Subcutaneous adipose tissue (tissue), 4 donors: ENCODE measurements around the gene CORO2B. TPM values are rescaled to one million over a fixed set of nuclear protein-coding genes. Genes with fewer than 3 reads are reported as not detected.

Experiments used
- total RNA-seq, 4 donors: library from RNA; depleted of rRNA; stranded (reverse); fragments of >200 nt; gene quantifications; one replicate each; pipeline ENCODE4 v1.1.0, GENCODE V29; 2016
- TF ChIP-seq, protein P1 (sequence below): fragments of 450-650 bp; IDR thresholded peaks from one replicate; pipeline ENCODE4 v1.5.1; 2016; ENCODE audit warnings: low read depth, mild to moderate bottlenecking, control low read depth, antibody characterized with exemption, moderate library complexity

Gene CORO2B
- total RNA-seq, 4 donors from 2014 or later = 5.4 to 15.3 (median 9.7) TPM

DNA sequence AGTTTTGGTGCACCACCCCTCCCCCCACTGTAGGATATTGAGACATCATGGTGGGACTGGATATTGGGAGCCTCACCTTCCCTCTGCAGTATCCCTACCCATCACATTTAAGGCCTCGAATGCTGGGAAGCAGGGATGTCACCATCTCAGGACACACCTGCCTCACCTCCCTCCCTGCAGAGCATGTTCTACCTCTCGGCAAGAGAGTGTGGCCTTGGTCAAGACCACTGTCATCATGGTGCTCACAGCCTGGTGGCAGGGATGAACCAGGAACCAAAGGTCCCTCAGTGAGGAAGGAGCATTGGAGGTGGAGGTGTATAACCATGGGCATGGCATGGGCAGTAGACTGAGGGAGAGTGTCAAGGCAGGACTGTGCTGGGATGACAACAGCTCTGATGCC lies 104.8 kb downstream of the CORO2B start:
- TF ChIP-seq, protein P1, sequence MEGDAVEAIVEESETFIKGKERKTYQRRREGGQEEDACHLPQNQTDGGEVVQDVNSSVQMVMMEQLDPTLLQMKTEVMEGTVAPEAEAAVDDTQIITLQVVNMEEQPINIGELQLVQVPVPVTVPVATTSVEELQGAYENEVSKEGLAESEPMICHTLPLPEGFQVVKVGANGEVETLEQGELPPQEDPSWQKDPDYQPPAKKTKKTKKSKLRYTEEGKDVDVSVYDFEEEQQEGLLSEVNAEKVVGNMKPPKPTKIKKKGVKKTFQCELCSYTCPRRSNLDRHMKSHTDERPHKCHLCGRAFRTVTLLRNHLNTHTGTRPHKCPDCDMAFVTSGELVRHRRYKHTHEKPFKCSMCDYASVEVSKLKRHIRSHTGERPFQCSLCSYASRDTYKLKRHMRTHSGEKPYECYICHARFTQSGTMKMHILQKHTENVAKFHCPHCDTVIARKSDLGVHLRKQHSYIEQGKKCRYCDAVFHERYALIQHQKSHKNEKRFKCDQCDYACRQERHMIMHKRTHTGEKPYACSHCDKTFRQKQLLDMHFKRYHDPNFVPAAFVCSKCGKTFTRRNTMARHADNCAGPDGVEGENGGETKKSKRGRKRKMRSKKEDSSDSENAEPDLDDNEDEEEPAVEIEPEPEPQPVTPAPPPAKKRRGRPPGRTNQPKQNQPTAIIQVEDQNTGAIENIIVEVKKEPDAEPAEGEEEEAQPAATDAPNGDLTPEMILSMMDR = no peak

GRCh38 chr15:68684476-68684875 lies 105.7 kb downstream of the CORO2B start:
- TF ChIP-seq, protein P1 = no peak

DNA sequence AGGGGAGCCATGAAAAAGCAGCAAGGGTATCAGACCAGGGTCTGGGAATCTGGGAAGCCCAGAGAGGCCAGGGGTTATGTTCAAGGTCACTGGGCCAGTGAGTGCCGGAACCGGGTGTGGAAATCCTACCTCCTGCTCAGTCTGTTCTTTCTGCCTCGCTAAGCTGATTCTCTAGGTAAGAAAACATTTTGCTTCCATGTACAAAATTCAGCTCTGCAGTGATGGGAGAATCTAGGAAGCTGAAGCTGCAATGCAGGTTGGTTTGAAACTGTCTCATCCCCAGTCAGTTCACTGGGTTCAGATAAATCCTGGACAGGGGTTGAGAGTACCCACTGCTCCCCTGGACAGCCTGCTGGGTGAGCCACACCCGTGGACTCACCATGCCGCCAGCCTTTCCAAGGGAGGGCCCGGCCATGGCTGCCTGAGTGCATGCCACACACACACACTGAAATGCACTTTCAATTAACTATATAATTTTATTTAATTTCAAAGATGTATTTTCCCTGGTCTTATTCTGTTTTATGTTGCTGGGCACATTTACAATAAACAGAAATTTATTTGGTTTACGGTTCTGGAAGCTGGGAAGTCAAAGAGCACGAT lies 108.4 kb downstream of the CORO2B start:
- TF ChIP-seq, protein P1 = no peak

DNA sequence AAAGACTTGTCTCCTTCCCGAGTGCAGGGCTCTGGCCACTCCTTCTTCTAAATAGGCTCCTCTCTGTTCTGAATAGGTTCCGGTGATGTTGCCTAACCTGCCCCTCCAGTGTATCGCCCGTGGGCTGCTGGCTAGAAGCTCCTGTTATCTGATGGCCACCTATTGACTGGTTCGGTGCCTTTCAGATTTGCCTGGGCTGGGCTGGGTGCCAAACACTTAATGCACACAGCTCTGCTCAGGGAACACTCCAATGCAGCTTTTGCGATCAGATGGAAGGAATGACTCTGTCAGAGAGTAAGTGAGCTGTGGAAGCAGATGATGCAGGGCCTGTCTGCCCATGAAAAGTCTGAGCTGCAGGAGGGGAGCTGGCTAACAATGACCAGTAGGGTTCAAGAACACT lies 112.9 kb downstream of the CORO2B start:
- TF ChIP-seq, protein P1 = no peak

- TF ChIP-seq, protein P1 = no peak
These were observed 114.3 kb downstream of the CORO2B start for GRCh38 chr15:68693071-68693470.

DNA sequence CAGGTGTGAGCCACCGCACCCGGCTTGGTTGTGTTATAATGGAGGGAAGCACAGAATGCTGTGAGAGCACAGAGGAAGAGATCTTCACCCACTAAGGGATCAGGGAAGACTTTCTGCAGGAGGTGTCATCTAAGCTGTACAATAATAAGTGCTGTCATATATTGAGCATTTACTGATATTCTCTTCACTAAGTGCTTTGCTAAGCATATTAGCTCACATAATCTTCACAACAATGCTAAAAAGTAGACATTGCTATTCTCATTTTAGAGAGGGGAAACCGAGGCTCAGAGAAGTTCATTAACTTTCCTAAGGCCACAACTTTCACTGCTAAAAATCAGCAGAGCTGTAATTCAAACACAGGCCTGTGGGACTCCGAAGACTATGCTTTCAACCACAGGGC lies 115.3 kb downstream of the CORO2B start:
- TF ChIP-seq, protein P1 = no peak

GRCh38 chr15:68695061-68695595 lies 116.3 kb downstream of the CORO2B start:
- TF ChIP-seq, protein P1 = no peak
